GM18951 (cell line): ENCODE data around the gene LRP2BP.

Experiments
- POLR2A ChIP-seq: IDR thresholded peaks from 4 replicates; pipeline ENCODE4 v1.6.1; 2011; ENCODE audit warnings: mild to moderate bottlenecking; ENCODE audit not compliant: insufficient read length, insufficient read depth; ENCODE audit errors: extremely low read depth
- in situ Hi-C: fragments of 300-500 bp; cut with MboI; formaldehyde crosslinking; loops from one replicate; pipeline ENCODE4 v1.12.0; 2022; ENCODE audit warnings: low sequenced_read_pairs, mixed read lengths, inconsistent platforms; ENCODE audit not compliant: unreplicated experiment

The LRP2BP gene

DNA sequence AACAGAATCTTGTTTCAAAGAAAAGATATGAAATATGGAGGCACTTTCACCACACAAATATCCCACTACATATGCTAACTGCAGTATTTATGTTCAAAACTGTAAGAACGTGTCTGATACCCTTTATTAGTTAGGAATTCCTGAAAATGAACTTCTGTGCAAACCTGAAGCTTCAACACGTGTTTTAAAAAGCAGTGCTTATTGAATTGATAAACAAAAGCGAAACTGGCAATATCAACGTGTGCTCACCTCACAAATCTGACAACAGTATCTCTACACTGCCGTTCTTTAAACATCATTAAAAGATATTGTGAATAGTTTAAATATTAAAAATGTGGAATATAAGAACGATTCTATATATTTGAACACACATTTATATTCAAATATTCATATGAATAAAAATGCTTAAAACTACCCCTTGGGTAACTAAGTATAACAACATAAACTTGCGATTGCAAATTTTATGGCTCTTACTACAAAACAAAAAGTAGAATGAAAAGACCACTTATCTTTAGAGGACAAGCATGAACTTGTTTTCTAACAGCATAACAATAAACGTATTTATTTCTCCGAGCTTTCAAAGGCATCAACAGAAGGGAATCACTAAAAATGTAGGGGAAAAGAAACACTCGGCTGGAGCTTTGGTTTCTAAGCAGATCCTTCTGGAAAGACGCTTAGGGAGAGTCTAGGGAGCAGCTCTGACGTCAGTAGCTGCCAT, at the start of gene LRP2BP:
TSS of gene LRP2BP (minus strand) at position 687 of the 718 bp plus-strand sequence. CDS start 17,738 bp downstream, outside the sequence.
- in situ Hi-C loops: no loop called here

DNA sequence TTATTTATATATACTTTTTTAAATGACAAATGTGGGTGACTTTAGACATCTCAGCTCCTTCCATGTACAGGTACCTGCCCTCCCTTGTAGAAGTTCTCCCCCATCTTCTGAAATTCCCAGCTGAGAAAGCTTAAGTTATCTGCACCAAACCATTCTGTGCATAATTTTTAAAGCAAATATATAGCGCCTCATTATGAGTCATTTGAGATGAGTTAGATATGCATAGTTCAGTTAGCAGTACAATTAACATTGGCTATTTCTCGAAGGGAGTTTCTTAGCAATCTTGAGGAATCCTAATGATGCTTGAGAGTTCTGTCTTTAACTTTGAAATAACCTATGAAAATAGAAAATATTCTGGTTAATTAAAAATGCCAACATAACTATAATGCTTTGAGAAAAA, 49.5 kb upstream of the LRP2BP start:
- in situ Hi-C loops: no loop called here
- TF ChIP-seq POLR2A: no peak

More for the DNA sequence above, at the start of gene LRP2BP:
- no peak for TF ChIP-seq POLR2A

GRCh38 chr4:185441479-185441878, 45.8 kb upstream of the LRP2BP start:
- no peak for TF ChIP-seq POLR2A
- in situ Hi-C loops: no loop called here

GRCh38 chr4:185437809-185438208, 42.1 kb upstream of the LRP2BP start:
- in situ Hi-C loops: no loop called here
- TF ChIP-seq POLR2A: no peak

- in situ Hi-C loops: no loop called here
- TF ChIP-seq POLR2A: no peak
Observed at GRCh38 chr4:185435466-185435865, 39.7 kb upstream of the LRP2BP start.

GRCh38 chr4:185429660-185430059, 33.9 kb upstream of the LRP2BP start:
- in situ Hi-C loops: no loop called here
- TF ChIP-seq POLR2A: no peak

DNA sequence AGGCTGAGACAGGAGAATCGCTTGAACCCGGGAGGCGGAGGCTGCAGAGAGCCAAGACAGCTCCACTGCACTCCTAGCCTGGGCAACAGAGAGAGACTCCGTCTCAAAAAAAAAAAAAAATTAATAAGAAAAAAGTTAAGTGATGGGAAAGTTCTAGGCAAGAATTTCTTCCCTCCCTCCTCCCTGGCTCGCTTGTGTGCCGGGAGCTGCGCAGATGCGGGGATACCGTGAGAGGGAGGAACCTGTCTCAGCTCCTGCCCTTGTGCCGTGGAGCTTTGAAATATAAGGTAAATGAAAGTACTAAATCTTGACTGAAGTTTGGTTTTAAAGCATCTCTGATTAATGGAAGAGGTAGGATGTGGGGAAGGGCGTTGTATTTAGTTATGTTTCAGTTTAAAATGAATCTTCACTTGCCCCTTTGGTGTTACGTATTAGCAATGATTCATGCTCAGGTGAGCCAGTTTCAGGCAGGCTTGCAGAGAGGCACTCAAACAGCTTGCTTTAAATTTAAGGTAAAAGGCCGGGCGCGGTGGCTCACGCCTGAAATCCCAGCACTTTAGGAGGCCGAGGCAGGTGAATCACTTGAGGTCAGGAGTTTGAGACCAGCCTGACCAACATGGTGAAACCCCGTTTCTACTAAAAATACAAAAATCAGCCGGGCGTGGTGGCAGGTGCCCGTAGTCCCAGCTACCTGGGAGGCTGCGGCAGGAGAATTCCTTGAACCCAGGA, 31.4 kb upstream of the LRP2BP start:
- in situ Hi-C loops: no loop called here

DNA sequence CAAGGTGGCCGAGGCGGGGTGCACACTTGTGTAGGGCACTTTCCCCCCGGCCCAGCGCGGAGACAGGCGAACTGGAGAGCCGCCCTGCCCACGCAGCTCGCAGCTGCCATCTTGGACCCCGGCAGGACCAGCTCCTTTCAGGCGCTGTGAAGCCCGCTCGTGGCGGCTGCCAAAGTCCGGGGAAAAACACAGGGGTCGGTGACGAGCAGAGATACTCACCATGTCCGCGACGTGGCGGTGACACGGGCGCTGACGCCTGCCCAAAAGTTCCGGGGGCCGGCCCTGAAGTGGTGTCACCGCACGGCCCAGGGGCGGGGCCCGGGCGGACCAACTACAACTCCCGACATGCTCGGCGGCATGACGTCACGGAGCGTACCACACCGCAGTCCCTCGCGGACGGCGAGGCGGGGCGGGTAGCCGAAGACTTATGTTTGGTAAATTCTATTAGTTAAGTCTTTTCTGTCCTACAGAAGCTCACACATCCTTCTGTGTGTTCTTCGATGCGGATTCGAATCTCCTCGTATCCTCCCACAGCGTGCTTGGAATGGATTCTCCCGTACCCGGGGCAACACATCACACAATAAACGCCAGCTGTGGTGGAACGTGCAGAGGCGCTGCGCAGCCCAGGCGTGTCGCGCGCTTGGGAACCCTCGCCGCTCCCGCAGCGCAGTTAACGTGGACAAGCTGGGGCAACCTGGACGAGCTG, 30.1 kb upstream of the LRP2BP start, which contains the start of gene UFSP2:
TSS of gene UFSP2 (minus strand) at position 318 of the 706 bp plus-strand sequence. CDS start at position 222, 96 bp downstream.
- in situ Hi-C loops: no loop called here
- peak; percentile 59 for TF ChIP-seq POLR2A

More for the DNA sequence above, 31.4 kb upstream of the LRP2BP start:
- no peak for TF ChIP-seq POLR2A

- in situ Hi-C loops: no loop called here
- TF ChIP-seq POLR2A: no peak
Observed at GRCh38 chr4:185424905-185425646, 29.4 kb upstream of the LRP2BP start.

GRCh38 chr4:185421366-185422124, 25.8 kb upstream of the LRP2BP start:
- no peak for TF ChIP-seq POLR2A
- in situ Hi-C loops: no loop called here

DNA sequence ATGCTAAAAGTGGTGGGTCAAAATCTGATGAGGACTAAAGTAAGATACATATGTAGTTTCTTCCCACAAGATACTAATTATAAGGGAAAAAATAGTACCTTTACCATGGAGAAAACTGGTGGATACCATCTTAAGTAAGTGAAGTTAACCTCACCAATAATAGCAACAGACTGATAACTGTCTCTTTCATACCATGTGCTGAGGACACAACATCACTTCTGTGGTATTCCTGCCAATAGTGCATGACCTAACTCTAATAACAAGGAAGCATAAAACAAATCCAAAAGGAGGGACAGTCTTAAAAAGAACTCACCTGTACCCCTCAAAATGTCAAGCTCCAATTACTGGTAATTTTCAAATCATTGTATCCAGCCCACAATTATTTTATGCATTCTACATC, 21.2 kb upstream of the LRP2BP start:
- no peak for TF ChIP-seq POLR2A
- in situ Hi-C loops: no loop called here

DNA sequence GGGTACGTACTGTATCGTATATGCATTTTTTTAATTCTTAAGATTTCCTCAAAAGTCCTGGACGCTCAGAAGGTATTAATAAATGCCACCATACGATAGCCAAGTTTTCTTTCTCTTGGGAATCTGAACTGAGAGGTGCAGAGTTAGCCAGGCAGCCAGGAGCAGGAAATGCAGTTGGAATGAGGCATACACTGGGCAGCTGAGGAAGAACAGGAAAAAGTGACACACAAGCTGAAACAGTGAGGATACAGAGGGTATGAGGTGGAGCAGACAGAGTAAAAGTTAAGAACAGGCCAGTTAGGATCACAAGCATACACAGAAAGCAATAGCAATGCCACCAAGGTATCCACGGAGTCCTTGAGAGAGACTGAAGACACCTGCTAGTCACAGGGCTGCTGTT, 16.7 kb upstream of the LRP2BP start:
- in situ Hi-C loops: no loop called here
- TF ChIP-seq POLR2A: no peak
